H1 (cell line): ENCODE measurements around the gene CETN1. TPM values are rescaled to one million over a fixed set of nuclear protein-coding genes. Genes with fewer than 3 reads are reported as not detected.
A peak's percentile ranks its signal among the peaks of the same experiment; 100 is the strongest.

ENCODE experiments used
- CTCF ChIA-PET: fragments of 300-600 bp; sonication (Branson Sonifier 250); formaldehyde crosslinking; loops from one replicate; lab custom pipeline; 2021; ENCODE audit not compliant: partially characterized antibody; lab: Charles Lee
- POLR2A ChIA-PET: fragments of 300-600 bp; sonication (Branson Sonifier 250); formaldehyde crosslinking; loops from one replicate; lab custom pipeline; 2021; ENCODE audit warnings: inconsistent platforms; ENCODE audit not compliant: partially characterized antibody; lab: Charles Lee
- DNase-seq, 2 experiments: peaks; one replicate each; pipeline versions ENCODE4 v3.0.0 to v3.0.0-alpha.2; 2010 to 2022; ENCODE audit warnings: low spot score in 2 of 2, low read depth in 1 of 2, mixed read lengths in 1 of 2
- FAIRE-seq: peaks from 2 replicates; lab custom pipeline; 2011; peaks lifted over from hg19 to GRCh38; lab: Jason Lieb, UNC
- H2AFZ ChIP-seq: 2 replicates; pipeline ENCODE4 v1.8.1; 2012; ENCODE audit warnings: low read length, inconsistent platforms
- H2AK5ac ChIP-seq: 2 replicates; pipeline ENCODE4 v1.6.1; 2013; ENCODE audit warnings: low read depth, low read length
- H2BK120ac ChIP-seq: replicated peaks from 2 replicates; pipeline ENCODE3; 2013; ENCODE audit warnings: low read depth, low read length, inconsistent platforms
- H2BK12ac ChIP-seq: 2 replicates; pipeline ENCODE4 v1.6.1; 2013; ENCODE audit warnings: low read depth, low read length
- H2BK15ac ChIP-seq: 2 replicates; pipeline ENCODE4 v1.6.1; 2013; ENCODE audit warnings: low read length
- H2BK20ac ChIP-seq: 2 replicates; pipeline ENCODE4 v1.6.1; 2013; ENCODE audit warnings: low read length
- H2BK5ac ChIP-seq: 2 replicates; pipeline ENCODE4 v1.6.1; 2013; ENCODE audit warnings: low read depth, low read length
- H3K14ac ChIP-seq: 2 replicates; pipeline ENCODE4 v1.6.1; 2013; ENCODE audit warnings: inconsistent platforms; ENCODE audit not compliant: insufficient read length
- H3K18ac ChIP-seq: 2 replicates; pipeline ENCODE4 v1.6.1; 2013; ENCODE audit warnings: low read length; ENCODE audit errors: extremely low read depth
- H3K23ac ChIP-seq: 2 replicates; pipeline ENCODE4 v1.6.1; 2013; ENCODE audit warnings: inconsistent platforms; ENCODE audit not compliant: insufficient read length
- H3K23me2 ChIP-seq: 2 replicates; pipeline ENCODE4 v1.6.1; 2013; ENCODE audit warnings: low read depth, low read length
- H3K27ac ChIP-seq: 2 replicates; pipeline ENCODE4 v1.6.1; 2011; ENCODE audit warnings: low read depth, low read length, inconsistent platforms
- H3K27me3 ChIP-seq, 4 experiments: replicated peaks in 1 of 4; 1 replicate in 1 of 4; 2 replicates in 3 of 4; pipeline versions ENCODE4 v1.6.1 to v1.8.1; 2011 to 2013; ENCODE audit warnings: low read length in 3 of 4, mild to moderate bottlenecking in 3 of 4, inconsistent platforms in 2 of 4, mixed read lengths in 2 of 4, moderate library complexity in 1 of 4; ENCODE audit not compliant: control insufficient read depth in 3 of 4, insufficient read depth in 3 of 4; ENCODE audit errors: extremely low read depth in 1 of 4
- H3K36me3 ChIP-seq, 4 experiments: 2 replicates each; pipeline versions ENCODE4 v1.6.1 to v1.8.1; 2011 to 2013; ENCODE audit warnings: mild to moderate bottlenecking in 4 of 4, low read length in 3 of 4, moderate library complexity in 2 of 4, control low read depth in 1 of 4, inconsistent platforms in 1 of 4; ENCODE audit not compliant: insufficient read depth in 4 of 4, control insufficient read depth in 2 of 4
- H3K4ac ChIP-seq: replicated peaks from 2 replicates; pipeline ENCODE3; 2013; ENCODE audit warnings: low read length, low read depth, mixed read lengths, inconsistent platforms; ENCODE audit not compliant: insufficient read length
- H3K4me1 ChIP-seq, 4 experiments: replicated peaks in 1 of 4; 1 replicate in 1 of 4; 2 replicates in 3 of 4; pipeline versions ENCODE4 v1.6.1 to v1.8.1; 2011 to 2013; ENCODE audit warnings: low read length in 3 of 4, inconsistent platforms in 2 of 4, mixed read lengths in 1 of 4; ENCODE audit not compliant: insufficient read depth in 4 of 4, control insufficient read depth in 3 of 4
- H3K4me2 ChIP-seq, 2 experiments: 2 replicates each; pipeline versions ENCODE4 v1.6.1 to v1.8.1; 2011 to 2013; ENCODE audit warnings: low read depth in 2 of 2, low read length in 2 of 2, control low read depth in 1 of 2, inconsistent platforms in 1 of 2, mild to moderate bottlenecking in 1 of 2; ENCODE audit not compliant: insufficient read depth in 1 of 2
- H3K4me3 ChIP-seq, 4 experiments: fragments of 200-600, 300-600 bp in 1 of 4; sonication (generic), shearing (Covaris generic), sonication (Bioruptor Twin) in 1 of 4; 2 replicates each; pipeline versions ENCODE4 v1.5.1 to v1.8.1; 2011 to 2016; ENCODE audit warnings: low read length in 4 of 4, low read depth in 3 of 4, control low read depth in 2 of 4, inconsistent platforms in 2 of 4, mild to moderate bottlenecking in 2 of 4, mixed read lengths in 1 of 4, moderate library complexity in 1 of 4; ENCODE audit not compliant: insufficient read depth in 2 of 4; ENCODE audit errors: extremely low read depth in 1 of 4
- H3K56ac ChIP-seq: replicated peaks from 2 replicates; pipeline ENCODE3; 2013; ENCODE audit warnings: low read depth, mild to moderate bottlenecking, mixed read lengths, low read length, inconsistent platforms; ENCODE audit not compliant: insufficient read length
- H3K79me1 ChIP-seq: 2 replicates; pipeline ENCODE4 v1.6.1; 2013; ENCODE audit warnings: low read depth, low read length, control low read depth
- H3K79me2 ChIP-seq, 2 experiments: 2 replicates each; pipeline versions ENCODE4 v1.6.1 to v1.8.1; 2012 to 2013; ENCODE audit warnings: low read length in 2 of 2, mild to moderate bottlenecking in 2 of 2, inconsistent platforms in 1 of 2; ENCODE audit not compliant: insufficient read depth in 2 of 2, control insufficient read depth in 1 of 2
- H3K9ac ChIP-seq, 4 experiments: replicated peaks in 1 of 4; 1 replicate in 1 of 4; 2 replicates in 3 of 4; pipeline versions ENCODE4 v1.6.1 to v1.8.1; 2011 to 2013; ENCODE audit warnings: low read depth in 3 of 4, low read length in 3 of 4, control low read depth in 2 of 4, mild to moderate bottlenecking in 2 of 4, moderate library complexity in 2 of 4, inconsistent platforms in 1 of 4; ENCODE audit errors: extremely low read depth in 1 of 4
- H3K9me3 ChIP-seq, 2 experiments: 2 replicates each; pipeline versions ENCODE4 v1.6.1 to v1.8.1; 2012 to 2013; ENCODE audit warnings: mild to moderate bottlenecking in 2 of 2, moderate library complexity in 2 of 2, control low read depth in 1 of 2, inconsistent platforms in 1 of 2, low read depth in 1 of 2, low read length in 1 of 2, mixed read lengths in 1 of 2; ENCODE audit not compliant: insufficient read depth in 2 of 2
- H4K20me1 ChIP-seq, 2 experiments: replicated peaks in 1 of 2; 2 replicates each; pipeline versions ENCODE3 to v1.8.1; 2011 to 2013; ENCODE audit warnings: inconsistent platforms in 2 of 2, low read length in 2 of 2, mild to moderate bottlenecking in 1 of 2; ENCODE audit not compliant: insufficient read depth in 2 of 2, control insufficient read depth in 1 of 2
- H4K5ac ChIP-seq: 2 replicates; pipeline ENCODE4 v1.6.1; 2013; ENCODE audit warnings: low read length, low read depth, mixed read lengths, inconsistent platforms; ENCODE audit not compliant: insufficient read length
- H4K8ac ChIP-seq: 2 replicates; pipeline ENCODE4 v1.8.0; 2013; ENCODE audit warnings: mild to moderate bottlenecking, moderate library complexity, low read length, inconsistent platforms; ENCODE audit not compliant: insufficient read depth; ENCODE audit errors: extremely low read depth
- H4K91ac ChIP-seq: replicated peaks from 2 replicates; pipeline ENCODE3; 2013; ENCODE audit warnings: low read length, mixed read lengths, inconsistent platforms; ENCODE audit not compliant: insufficient read length
- BCL11A ChIP-seq, 2 experiments: IDR thresholded peaks; one replicate each; pipeline ENCODE4 v1.6.1; 2011; ENCODE audit warnings: low read depth in 2 of 2, low read length in 2 of 2, mild to moderate bottlenecking in 2 of 2
- MAFK ChIP-seq: IDR thresholded peaks from 2 replicates; pipeline ENCODE4 v1.6.1; 2012; ENCODE audit warnings: low read depth, mild to moderate bottlenecking, improper control_type of control experiment, low read length
- PHF8 ChIP-seq: fragments of 200-600 bp; sonication (generic); conservative IDR thresholded peaks from 2 replicates; pipeline ENCODE4 v1.7.1; 2012; ENCODE audit warnings: low read depth, mild to moderate bottlenecking, inconsistent platforms, low read length, moderate library complexity
- SUZ12 ChIP-seq: fragments of 200-600 bp; sonication (generic); IDR thresholded peaks from 2 replicates; pipeline ENCODE4 v1.6.1; 2012; ENCODE audit warnings: mild to moderate bottlenecking, inconsistent platforms, low read length, moderate library complexity, mixed read lengths
- TAF1 ChIP-seq: IDR thresholded peaks from 2 replicates; pipeline ENCODE4 v1.6.1; 2011; ENCODE audit warnings: mild to moderate bottlenecking, low read depth, low read length
- WGBS, 2 experiments: shearing (Covaris generic) in 1 of 2; methylation state at CpG; one replicate each; pipeline versions ENCODE4 v1.1.6 to v1.1.7; 2013 to 2015; ENCODE audit warnings: low lambda C conversion rate in 2 of 2, mixed read lengths in 2 of 2, inconsistent platforms in 1 of 2, low coverage in 1 of 2, missing lambda C conversion rate in 1 of 2; ENCODE audit not compliant: insufficient replicate concordance in 2 of 2, insufficient coverage in 1 of 2, insufficient read length in 1 of 2; ENCODE audit errors: extremely low coverage in 1 of 2, missing lambda C conversion rate in 1 of 2; 5-methylcytosine and 5-hydroxymethylcytosine counted together
- long read RNA-seq, 2 experiments: library from RNA in 1 of 2; library from capped mRNA in 1 of 2; stranded (forward); transcript quantifications; one replicate each; pipeline ENCODE4 v2.0.0, GENCODE V29; 2021; ENCODE audit warnings: inconsistent platforms in 1 of 2
- polyA minus RNA-seq, 3 experiments: library from RNA; depleted of rRNA, polyadenylated mRNA; stranded (reverse); fragments of >200 nt; gene quantifications; 1 replicate in 2 of 3; 2 replicates in 1 of 3; pipeline ENCODE4 v1.2.3, GENCODE V29; 2011
- polyA plus RNA-seq, 7 experiments: library from polyadenylated mRNA; depleted of rRNA in 3 of 7; stranded (reverse) in 5 of 7; unstranded in 2 of 7; fragments of >200 nt in 5 of 7; fragments of 200-250 nt in 2 of 7; gene quantifications; 1 replicate in 5 of 7; 2 replicates in 1 of 7; 4 replicates in 1 of 7; pipeline versions ENCODE4 v1.2.1 to v1.2.3, GENCODE V29; 2011 to 2013; ENCODE audit warnings: missing spikeins in 2 of 7, mixed read lengths in 2 of 7
- total RNA-seq: library from RNA; stranded (reverse); fragmentation: NEBNext Ultra II Directional; extraction: Animal tissue kit (Norgen Biotek cat#: 25700); gene quantifications from 2 replicates; pipeline ENCODE4 v1.2.1, GENCODE V29; 2021

CETN1 gene
- total RNA-seq (not detected in 2 replicates), polyA plus RNA-seq (2011; rRNA removed) (not detected in 2 replicates), polyA minus RNA-seq (2011; rRNA and poly(A)+ RNA removed) (not detected in 2 replicates)
- not detected for polyA plus RNA-seq (2011; cell fraction: cytosol; rRNA removed)
- not detected for polyA plus RNA-seq (2011; cell fraction: nucleus; rRNA removed)
- polyA plus RNA-seq (2012, experiment 1 of 2): not detected in 4 replicates
- polyA plus RNA-seq (2012, experiment 2 of 2): not detected
- not detected for polyA plus RNA-seq (2013, experiment 1 of 2)
- not detected for polyA plus RNA-seq (2013, experiment 2 of 2)
- not detected for polyA minus RNA-seq (2011; cell fraction: cytosol; rRNA and poly(A)+ RNA removed)
- polyA minus RNA-seq (2011; cell fraction: nucleus; rRNA and poly(A)+ RNA removed): not detected
- long read RNA-seq, experiment 1: 0 reads
- long read RNA-seq, experiment 2: 0 reads

- H3K4me2 ChIP-seq: no peak within 1 kb of the TSS
- H2AK5ac ChIP-seq: no peak within 1 kb of the TSS
- peaks cover 3 to 7% (median 5%) of the 10 kb centered on the region in 4 experiments; a peak in 5 of 7 replicates for H3K4me1 ChIP-seq
- no peak within 1 kb of the TSS for H2BK15ac ChIP-seq
- no peak within 1 kb of the TSS for H4K91ac ChIP-seq
- H3K27ac ChIP-seq: no peak within 1 kb of the TSS
- 94% methylated on average over 32 of the region's 38 CpGs; no CpG with 5 or more reads in 1 of the 2 experiments for WGBS, 2 experiments
- H3K9me3 ChIP-seq: peaks cover 4% of the 10 kb centered on the region in 2 experiments; a peak in 1 of 4 replicates
- H3K23me2 ChIP-seq: no peaks in the 10 kb centered on the region
- no peak within 1 kb of the TSS for H3K18ac ChIP-seq
- H3K14ac ChIP-seq: no peak within 1 kb of the TSS
- CTCF ChIA-PET: interaction anchor here (0.6 to 1.0 kb wide), 4 partner anchors 9 to 103 kb away, joined by 3 read pairs; no protein-coding TSS in a partner anchor
- H2BK20ac ChIP-seq: no peak within 1 kb of the TSS; the same call in 1 of the 2 replicates
- FAIRE-seq (no peak), DNase-seq (no peak)
- H3K9ac ChIP-seq: no peak within 1 kb of the TSS
- H3K4ac ChIP-seq: no peak within 1 kb of the TSS
- H3K27me3 ChIP-seq: no peaks in the 10 kb centered on the region
- H2AFZ ChIP-seq: peak within 1 kb of the TSS; percentile 59; the same call in 1 of the 2 replicates
- H3K79me1 ChIP-seq: no peaks in the 10 kb centered on the region
- H4K8ac ChIP-seq: no peak within 1 kb of the TSS
- no peak within 1 kb of the TSS for H4K5ac ChIP-seq
- H2BK120ac ChIP-seq: no peak within 1 kb of the TSS
- H3K23ac ChIP-seq: no peak within 1 kb of the TSS
- H3K56ac ChIP-seq: no peak within 1 kb of the TSS
- H2BK12ac ChIP-seq: no peak within 1 kb of the TSS
- no peaks in the 10 kb centered on the region; a peak in 1 of 8 replicates for H3K36me3 ChIP-seq
- no peaks in the 10 kb centered on the region for H4K20me1 ChIP-seq
- POLR2A ChIA-PET: no interaction called here
- H3K79me2 ChIP-seq: no peaks in the 10 kb centered on the region
- no peak within 1 kb of the TSS for H2BK5ac ChIP-seq
- H3K4me3 ChIP-seq: no peak within 1 kb of the TSS
- TF ChIP-seq TAF1 (no peak), MAFK (no peak), SUZ12 (no peak), PHF8 (no peak), BCL11A (IDR thresholded peaks at IDR 0.05; ENCODE audit: low read depth in 2 of 2, low read length in 2 of 2) (no peak)
These were observed at the start of gene CETN1 for GRCh38 chr18:580154-580553. Gene CETN1, plus strand, starts transcription at chr18:580380. Its CDS starts 29 bp downstream, at chr18:580409.
